Activated naive CD4-positive, alpha-beta T cell treated with anti-CD3 and anti-CD28 coated beads, Interleukin-2, amount 10 ng/mL, durations not matched to agents 7 days and 5 days (primary cell): ENCODE measurements around the gene CERS6.
"Not testable (repeated sequence)": the region's sequence is repeated elsewhere in the genome, so short reads cannot be mapped to it uniquely, and the experiment has no call there.

Experiments
- CTCF ChIA-PET: fragments of 350-600 bp; sonication (Branson Sonifier 250); formaldehyde crosslinking; loops from one replicate; lab custom pipeline; 2021; ENCODE audit warnings: antibody characterized with exemption; lab: Charles Lee
- DNase-seq: peaks from one replicate; pipeline ENCODE4 v3.0.0-alpha.2; 2020
- H3K27ac Mint-ChIP-seq: one replicate; pipeline ENCODE4 v1.8.0; 2021; ENCODE audit warnings: mild to moderate bottlenecking, moderate library complexity, mixed read lengths
- H3K27me3 Mint-ChIP-seq: one replicate; pipeline ENCODE4 v1.8.0; 2021; ENCODE audit warnings: mild to moderate bottlenecking, mixed read lengths
- H3K36me3 Mint-ChIP-seq: one replicate; pipeline ENCODE4 v1.8.0; 2021; ENCODE audit warnings: mixed read lengths
- H3K4me1 Mint-ChIP-seq: one replicate; pipeline ENCODE4 v1.8.0; 2021; ENCODE audit warnings: mixed read lengths
- H3K4me3 Mint-ChIP-seq: one replicate; pipeline ENCODE4 v1.8.0; 2021; ENCODE audit warnings: mild to moderate bottlenecking, moderate library complexity, mixed read lengths
- H3K9me3 Mint-ChIP-seq: one replicate; pipeline ENCODE4 v1.8.0; 2021; ENCODE audit warnings: mixed read lengths

Gene CERS6

GRCh38 chr2:168645696-168646338, 189.7 kb downstream of the CERS6 start:
- Mint-ChIP-seq H3K4me3 (no peak overlapping the region), H3K27me3 (no peaks in the 10 kb centered on the region), H3K4me1 (peaks cover 7% of the 10 kb centered on the region), H3K36me3 (no peaks in the 10 kb centered on the region), H3K27ac (no peak overlapping the region), H3K9me3 (peaks cover 4% of the 10 kb centered on the region)
- DNase-seq, result no peak
- CTCF ChIA-PET, result no interaction called here

GRCh38 chr2:168649105-168649504, 193.0 kb downstream of the CERS6 start:
- H3K27ac Mint-ChIP-seq, result no peak overlapping the region

DNA sequence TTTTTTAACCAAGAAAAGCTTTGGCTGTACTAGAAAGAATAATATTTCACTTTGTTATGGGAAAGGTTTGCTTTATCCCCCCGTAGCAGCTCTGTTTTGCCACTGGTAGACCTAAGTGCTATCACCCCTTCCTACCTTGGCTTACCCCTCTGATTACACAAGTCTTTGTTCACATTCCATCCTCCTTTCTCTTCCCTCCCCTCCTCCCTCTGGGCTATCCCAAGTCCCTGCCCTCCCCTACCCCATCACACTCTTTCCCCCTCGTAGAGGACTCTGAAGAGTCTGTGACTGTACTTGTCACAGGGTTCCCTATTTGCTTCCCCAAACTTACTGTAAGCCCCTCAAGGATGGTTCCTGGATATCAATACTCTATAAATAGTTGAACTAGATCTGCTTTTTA, 193.5 kb downstream of the CERS6 start:
- DNase-seq, result no peak
- no peak overlapping the region for H3K4me3 Mint-ChIP-seq
- H3K27ac Mint-ChIP-seq, result no peak overlapping the region
- CTCF ChIA-PET, result no interaction called here
- H3K27me3 Mint-ChIP-seq, result no peaks in the 10 kb centered on the region
- H3K4me1 Mint-ChIP-seq, result peaks cover under 1% of the 10 kb centered on the region
- H3K36me3 Mint-ChIP-seq, result peaks cover under 1% of the 10 kb centered on the region
- peaks cover 4% of the 10 kb centered on the region for H3K9me3 Mint-ChIP-seq

More at GRCh38 chr2:168649105-168649504, 193.0 kb downstream of the CERS6 start:
- H3K27me3 Mint-ChIP-seq, result no peaks in the 10 kb centered on the region
- no peak overlapping the region for H3K4me3 Mint-ChIP-seq
- H3K9me3 Mint-ChIP-seq, result peaks cover 4% of the 10 kb centered on the region
- no peak for DNase-seq
- CTCF ChIA-PET, result no interaction called here
- H3K36me3 Mint-ChIP-seq, result no peaks in the 10 kb centered on the region
- peaks cover 5% of the 10 kb centered on the region for H3K4me1 Mint-ChIP-seq

- Mint-ChIP-seq H3K36me3 (peaks cover 2% of the 10 kb centered on the region), H3K27me3 (no peaks in the 10 kb centered on the region), H3K27ac (no peak overlapping the region), H3K9me3 (peaks cover 4% of the 10 kb centered on the region), H3K4me3 (no peak overlapping the region), H3K4me1 (no peaks in the 10 kb centered on the region)
- CTCF ChIA-PET, result interaction anchor here (1.5 kb wide), 1 partner anchor 18 kb away, joined by 4 read pairs; no protein-coding TSS in a partner anchor
- DNase-seq, result no peak
These were observed 194.1 kb downstream of the CERS6 start for GRCh38 chr2:168650139-168650538.

GRCh38 chr2:168650781-168651180, 194.7 kb downstream of the CERS6 start:
- no peak for DNase-seq
- CTCF ChIA-PET, result interaction anchor here (1.5 kb wide), 1 partner anchor 18 kb away, joined by 4 read pairs; no protein-coding TSS in a partner anchor
- no peaks in the 10 kb centered on the region for H3K4me1 Mint-ChIP-seq
- no peaks in the 10 kb centered on the region for H3K27me3 Mint-ChIP-seq
- H3K36me3 Mint-ChIP-seq, result peaks cover 2% of the 10 kb centered on the region
- H3K27ac Mint-ChIP-seq, result no peak overlapping the region
- no peak overlapping the region for H3K4me3 Mint-ChIP-seq
- peaks cover under 1% of the 10 kb centered on the region for H3K9me3 Mint-ChIP-seq

- Mint-ChIP-seq H3K27ac (no peak overlapping the region), H3K4me3 (no peak overlapping the region), H3K36me3 (peaks cover 2% of the 10 kb centered on the region), H3K27me3 (no peaks in the 10 kb centered on the region), H3K9me3 (no peaks in the 10 kb centered on the region), H3K4me1 (no peaks in the 10 kb centered on the region)
- no peak for DNase-seq
- CTCF ChIA-PET, result no interaction called here
These were observed 197.2 kb downstream of the CERS6 start for GRCh38 chr2:168652997-168653921.

- no peak for DNase-seq
- no peaks in the 10 kb centered on the region for H3K4me1 Mint-ChIP-seq
- H3K9me3 Mint-ChIP-seq, result no peaks in the 10 kb centered on the region
- peaks cover 3% of the 10 kb centered on the region for H3K36me3 Mint-ChIP-seq
- no peaks in the 10 kb centered on the region for H3K27me3 Mint-ChIP-seq
- no peak overlapping the region for H3K4me3 Mint-ChIP-seq
- H3K27ac Mint-ChIP-seq, result no peak overlapping the region
- CTCF ChIA-PET, result no interaction called here
These were observed 198.6 kb downstream of the CERS6 start for GRCh38 chr2:168654705-168655104.

DNA sequence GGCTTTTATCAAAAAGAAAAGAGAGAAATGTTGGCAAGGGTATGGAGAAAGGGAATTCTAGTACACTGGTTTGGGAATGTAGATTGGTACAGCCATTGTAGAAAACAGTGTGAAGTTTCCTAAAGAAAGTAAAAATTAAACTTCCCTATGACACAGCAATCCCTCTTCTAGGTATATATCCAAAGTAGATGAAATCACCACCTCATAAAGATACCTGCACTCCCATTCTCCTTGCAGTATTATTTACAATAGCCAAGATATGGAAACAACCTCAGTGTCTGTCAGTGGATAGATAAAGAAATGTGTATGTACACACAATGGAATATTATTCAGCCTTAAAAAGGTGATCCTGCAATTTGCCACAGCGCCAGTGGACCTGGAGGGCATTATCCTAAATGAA, 199.1 kb downstream of the CERS6 start:
- peaks cover 3% of the 10 kb centered on the region for H3K36me3 Mint-ChIP-seq
- H3K9me3 Mint-ChIP-seq, result no peaks in the 10 kb centered on the region
- DNase-seq, result no peak
- no peak overlapping the region for H3K27ac Mint-ChIP-seq
- CTCF ChIA-PET, result no interaction called here
- no peaks in the 10 kb centered on the region for H3K27me3 Mint-ChIP-seq
- H3K4me3 Mint-ChIP-seq, result no peak overlapping the region
- no peaks in the 10 kb centered on the region for H3K4me1 Mint-ChIP-seq

- H3K27ac Mint-ChIP-seq, H3K36me3 Mint-ChIP-seq, H3K4me1 Mint-ChIP-seq, CTCF ChIA-PET, H3K4me3 Mint-ChIP-seq, H3K9me3 Mint-ChIP-seq, DNase-seq, H3K27me3 Mint-ChIP-seq: not testable (repeated sequence)
These were observed 201.3 kb downstream of the CERS6 start for GRCh38 chr2:168657378-168657777.

- CTCF ChIA-PET, result no interaction called here
- H3K4me1 Mint-ChIP-seq, result no peaks in the 10 kb centered on the region
- no peak overlapping the region for H3K27ac Mint-ChIP-seq
- H3K9me3 Mint-ChIP-seq, result no peaks in the 10 kb centered on the region
- no peak for DNase-seq
- H3K4me3 Mint-ChIP-seq, result no peak overlapping the region
- peaks cover 3% of the 10 kb centered on the region for H3K36me3 Mint-ChIP-seq
- no peaks in the 10 kb centered on the region for H3K27me3 Mint-ChIP-seq
These were observed 202.6 kb downstream of the CERS6 start for GRCh38 chr2:168658706-168659105.

GRCh38 chr2:168660870-168661862, 205.1 kb downstream of the CERS6 start:
- Mint-ChIP-seq H3K27me3 (no peaks in the 10 kb centered on the region), H3K4me3 (no peak overlapping the region), H3K36me3 (peaks cover 6% of the 10 kb centered on the region), H3K27ac (no peak overlapping the region), H3K4me1 (no peaks in the 10 kb centered on the region), H3K9me3 (no peaks in the 10 kb centered on the region)
- DNase-seq, result no peak
- CTCF ChIA-PET, result no interaction called here

GRCh38 chr2:168661863-168662256, 205.8 kb downstream of the CERS6 start:
- no peak overlapping the region for H3K4me3 Mint-ChIP-seq
- no peaks in the 10 kb centered on the region for H3K27me3 Mint-ChIP-seq
- H3K36me3 Mint-ChIP-seq, result peaks cover 6% of the 10 kb centered on the region
- no peaks in the 10 kb centered on the region for H3K9me3 Mint-ChIP-seq
- DNase-seq, result no peak
- H3K4me1 Mint-ChIP-seq, result peaks cover 2% of the 10 kb centered on the region
- CTCF ChIA-PET, result no interaction called here
- H3K27ac Mint-ChIP-seq, result no peak overlapping the region

DNA sequence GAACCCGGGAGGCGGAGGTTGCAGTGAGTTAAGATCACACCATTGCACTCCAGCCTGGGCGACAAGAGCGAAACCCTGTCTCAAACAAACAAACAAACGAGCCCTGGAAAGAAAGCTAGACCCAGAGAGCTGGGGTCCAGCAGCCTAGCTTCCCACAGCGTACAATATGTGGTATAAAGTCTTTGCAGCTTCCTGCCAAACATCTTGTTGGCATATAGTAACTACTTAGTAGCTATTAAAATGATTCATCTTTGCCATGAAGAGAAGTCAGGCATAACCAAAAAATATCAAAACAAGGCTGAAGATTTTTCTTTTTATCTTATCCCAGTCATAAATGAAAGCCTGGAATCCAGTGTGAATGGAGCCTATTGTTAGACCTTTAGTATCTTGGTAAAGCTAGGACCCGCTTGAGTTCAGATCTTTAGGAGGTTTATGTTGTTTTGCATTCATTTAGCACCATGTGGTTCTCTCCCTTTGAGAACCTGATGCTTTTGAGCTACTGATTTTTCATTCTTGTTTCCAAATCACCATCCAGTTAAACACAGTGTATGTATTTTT, 206.7 kb downstream of the CERS6 start:
- Mint-ChIP-seq H3K9me3 (no peaks in the 10 kb centered on the region), H3K4me3 (no peak overlapping the region), H3K4me1 (peaks cover 2% of the 10 kb centered on the region), H3K27me3 (no peaks in the 10 kb centered on the region), H3K27ac (no peak overlapping the region), H3K36me3 (peaks cover 7% of the 10 kb centered on the region)
- CTCF ChIA-PET, result no interaction called here
- no peak for DNase-seq

DNA sequence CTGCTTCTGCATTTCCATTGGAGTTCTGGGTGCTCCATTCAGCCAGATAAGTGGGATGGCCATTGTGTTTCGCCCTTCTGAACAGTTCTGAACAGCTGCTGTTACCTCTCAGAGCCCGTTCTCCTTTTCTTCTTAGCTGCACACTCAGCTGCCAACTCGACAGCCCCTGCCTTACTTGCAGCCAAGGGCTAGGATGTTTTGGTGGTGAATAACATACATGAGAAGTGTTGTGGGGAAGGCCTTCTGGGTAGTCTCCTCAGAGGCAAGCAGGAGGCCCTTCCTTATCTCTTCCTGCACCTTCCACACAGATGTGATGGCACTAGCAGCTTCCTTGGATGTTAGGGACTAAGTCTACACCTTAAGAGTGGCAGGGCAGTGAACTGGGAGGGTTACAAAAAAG, 207.9 kb downstream of the CERS6 start:
- CTCF ChIA-PET, result no interaction called here

More for the DNA sequence above, 207.9 kb downstream of the CERS6 start:
- no peak overlapping the region for H3K4me3 Mint-ChIP-seq
- peaks cover 8% of the 10 kb centered on the region for H3K36me3 Mint-ChIP-seq
- H3K27ac Mint-ChIP-seq, result no peak overlapping the region
- DNase-seq, result no peak
- H3K9me3 Mint-ChIP-seq, result no peaks in the 10 kb centered on the region
- H3K4me1 Mint-ChIP-seq, result peaks cover 2% of the 10 kb centered on the region
- H3K27me3 Mint-ChIP-seq, result no peaks in the 10 kb centered on the region
